Hepatocyte (in vitro differentiated cells): ENCODE measurements around the gene ADGRA1. TPM values are rescaled to one million over a fixed set of nuclear protein-coding genes. Genes with fewer than 3 reads are reported as not detected.

Experiments
- DNase-seq: peaks from one replicate; pipeline ENCODE4 v3.0.0-alpha.2; 2016; ENCODE audit warnings: low spot score
- H2AFZ ChIP-seq: fragments of 200-600 bp; sonication (generic); 2 replicates; pipeline ENCODE4 v1.6.0; 2016; ENCODE audit warnings: antibody characterized with exemption, mild to moderate bottlenecking
- H3K27ac ChIP-seq: fragments of 200-600 bp; sonication (generic); 2 replicates; pipeline ENCODE4 v1.5.1; 2016; ENCODE audit warnings: mild to moderate bottlenecking
- H3K27me3 ChIP-seq: fragments of 200-600 bp; sonication (generic); 2 replicates; pipeline ENCODE4 v1.6.1; 2016
- H3K36me3 ChIP-seq: fragments of 200-600 bp; sonication (generic); replicated peaks from 2 replicates; pipeline ENCODE4 v1.5.1; 2016; ENCODE audit warnings: low read depth; ENCODE audit not compliant: insufficient read depth
- H3K4me1 ChIP-seq: fragments of 200-600 bp; sonication (generic); 2 replicates; pipeline ENCODE4 v1.5.1; 2016; ENCODE audit warnings: mild to moderate bottlenecking, moderate library complexity; ENCODE audit not compliant: insufficient read depth
- H3K4me2 ChIP-seq: fragments of 200-600 bp; sonication (generic); 2 replicates; pipeline ENCODE4 v1.6.0; 2016
- H3K4me3 ChIP-seq: fragments of 200-600 bp; sonication (generic); 2 replicates; pipeline ENCODE4 v1.5.1; 2016; ENCODE audit warnings: mild to moderate bottlenecking
- H3K79me2 ChIP-seq: fragments of 200-600 bp; sonication (generic); 2 replicates; pipeline ENCODE4 v1.6.0; 2017; ENCODE audit warnings: mild to moderate bottlenecking
- H3K9me2 ChIP-seq: fragments of 200-600 bp; sonication (generic); replicated peaks from 2 replicates; pipeline ENCODE4 v1.6.0; 2017; ENCODE audit warnings: mild to moderate bottlenecking; ENCODE audit not compliant: insufficient read depth
- H3K9me3 ChIP-seq: fragments of 200-600 bp; sonication (generic); 2 replicates; pipeline ENCODE4 v1.5.1; 2016; ENCODE audit warnings: low read depth, mild to moderate bottlenecking
- H4K20me1 ChIP-seq: fragments of 200-600 bp; sonication (generic); 2 replicates; pipeline ENCODE4 v1.6.0; 2016; ENCODE audit warnings: mild to moderate bottlenecking; ENCODE audit not compliant: insufficient read depth, poor library complexity, severe bottlenecking
- CTCF ChIP-seq: fragments of 200-600 bp; sonication (generic); IDR thresholded peaks from 2 replicates; pipeline ENCODE4 v1.5.1; 2016; ENCODE audit warnings: antibody characterized with exemption, mild to moderate bottlenecking; ENCODE audit not compliant: poor library complexity
- EZH2 ChIP-seq: fragments of 200-600 bp; sonication (generic); IDR thresholded peaks from 2 replicates; pipeline ENCODE4 v1.6.1; 2016; ENCODE audit warnings: antibody characterized with exemption, mild to moderate bottlenecking, borderline replicate concordance
- EZH2phosphoT487 ChIP-seq: fragments of 200-600 bp; sonication (generic); IDR thresholded peaks from one replicate; pipeline ENCODE4 v1.6.1; 2018; ENCODE audit warnings: antibody characterized with exemption, mild to moderate bottlenecking, low read depth, moderate library complexity; ENCODE audit not compliant: unreplicated experiment, severe bottlenecking
- WGBS: methylation state at CpG from one replicate; pipeline ENCODE4 v1.1.6; 2016; ENCODE audit warnings: low lambda C conversion rate; ENCODE audit errors: missing lambda C conversion rate; 5-methylcytosine and 5-hydroxymethylcytosine counted together
- polyA plus RNA-seq: library from polyadenylated mRNA; unstranded; fragments of >200 nt; fragmentation: Nextera tagmentation; extraction: Ambion mirVana; gene quantifications from 2 replicates; pipeline ENCODE4 v1.2.1, GENCODE V29; 2016
- total RNA-seq: library from RNA; depleted of rRNA; stranded (reverse); fragments of >200 nt; gene quantifications from 2 replicates; pipeline ENCODE4 v1.2.3, GENCODE V29; 2014

ADGRA1 gene
- total and polyA plus RNA-seq, 2 experiments from 2014 or later: 0.47 TPM; not detected in 1

- Histone ChIP-seq H2AFZ (no peak overlapping the region), H3K36me3 (no peaks in the 10 kb centered on the region), H3K27me3 (no peaks in the 10 kb centered on the region), H3K79me2 (no peaks in the 10 kb centered on the region), H3K4me3 (no peak overlapping the region), H3K9me2 (no peaks in the 10 kb centered on the region), H4K20me1 (no peaks in the 10 kb centered on the region), H3K9me3 (no peaks in the 10 kb centered on the region), H3K27ac (no peak overlapping the region), H3K4me1 (no peaks in the 10 kb centered on the region), H3K4me2 (no peak overlapping the region)
- 88% methylated on average over 25 of the region's 33 CpGs for WGBS
- DNase-seq: no peak
- no peak for TF ChIP-seq EZH2
- no peak for TF ChIP-seq EZH2phosphoT487
- TF ChIP-seq CTCF: no peak
Measured at GRCh38 chr10:133114726-133115452, 27.2 kb downstream of the ADGRA1 start.

GRCh38 chr10:133115453-133115842, 27.7 kb downstream of the ADGRA1 start:
- Histone ChIP-seq H3K4me2 (no peak overlapping the region), H3K27me3 (no peaks in the 10 kb centered on the region), H3K9me2 (no peaks in the 10 kb centered on the region), H3K9me3 (no peaks in the 10 kb centered on the region), H3K36me3 (no peaks in the 10 kb centered on the region), H4K20me1 (no peaks in the 10 kb centered on the region), H3K27ac (no peak overlapping the region), H3K4me3 (no peak overlapping the region), H2AFZ (no peak overlapping the region), H3K79me2 (no peaks in the 10 kb centered on the region), H3K4me1 (no peaks in the 10 kb centered on the region)
- TF ChIP-seq EZH2phosphoT487 (no peak), CTCF (no peak), EZH2 (no peak)
- 91% methylated on average over 13 of the region's 13 CpGs for WGBS
- no peak for DNase-seq

- H3K4me2 ChIP-seq: no peak overlapping the region
- H3K27ac ChIP-seq: no peak overlapping the region
- no peaks in the 10 kb centered on the region for H3K9me2 ChIP-seq
- no peaks in the 10 kb centered on the region for H3K9me3 ChIP-seq
- no peaks in the 10 kb centered on the region for H4K20me1 ChIP-seq
- H2AFZ ChIP-seq: no peak overlapping the region
- no peaks in the 10 kb centered on the region for H3K36me3 ChIP-seq
- no peaks in the 10 kb centered on the region for H3K4me1 ChIP-seq
- no peak overlapping the region for H3K4me3 ChIP-seq
- WGBS: 69% methylated on average over 17 of the region's 17 CpGs
- H3K27me3 ChIP-seq: no peaks in the 10 kb centered on the region
- no peaks in the 10 kb centered on the region for H3K79me2 ChIP-seq
- TF ChIP-seq EZH2phosphoT487 (no peak), EZH2 (no peak)
- no peak for DNase-seq
Measured at GRCh38 chr10:133115976-133116375, 28.3 kb downstream of the ADGRA1 start.

GRCh38 chr10:133116455-133116854, 28.7 kb downstream of the ADGRA1 start:
- Histone ChIP-seq H3K9me3 (no peaks in the 10 kb centered on the region), H3K4me3 (no peak overlapping the region), H4K20me1 (no peaks in the 10 kb centered on the region), H3K36me3 (no peaks in the 10 kb centered on the region), H3K9me2 (no peaks in the 10 kb centered on the region), H3K79me2 (no peaks in the 10 kb centered on the region), H3K27me3 (no peaks in the 10 kb centered on the region), H3K4me1 (no peaks in the 10 kb centered on the region), H3K27ac (no peak overlapping the region), H3K4me2 (no peak overlapping the region), H2AFZ (no peak overlapping the region)
- DNase-seq: no peak
- TF ChIP-seq EZH2 (no peak), CTCF (no peak), EZH2phosphoT487 (no peak)
- 86% methylated on average over 8 of the region's 14 CpGs for WGBS
